ENCODE results near the gene C1orf198.
"Not testable (repeated sequence)": the region's sequence is repeated elsewhere in the genome, so short reads cannot be mapped to it uniquely, and the experiment has no call there.

The C1orf198 gene

GRCh38 chr1:230860617-230861384 lies 7.5 kb downstream of the C1orf198 start:
- no peak for DNase-seq (ENCODE audit: low read depth)

- no peak for DNase-seq (ENCODE audit: low read depth)
Measured at GRCh38 chr1:230858918-230859729, 9.2 kb downstream of the C1orf198 start.

- no peak for DNase-seq (ENCODE audit: low read depth)
Measured at GRCh38 chr1:230858236-230858820, 10.0 kb downstream of the C1orf198 start.

GRCh38 chr1:230857822-230858221 lies 10.5 kb downstream of the C1orf198 start:
- no peak for DNase-seq (ENCODE audit: low read depth)

- DNase-seq (ENCODE audit: low read depth): no peak
Measured at GRCh38 chr1:230857077-230857476, 11.2 kb downstream of the C1orf198 start.

- DNase-seq (ENCODE audit: low read depth): no peak
Measured at GRCh38 chr1:230855886-230856285, 12.4 kb downstream of the C1orf198 start.

GRCh38 chr1:230854423-230854822 lies 13.9 kb downstream of the C1orf198 start:
- no peak for DNase-seq (ENCODE audit: low read depth)

GRCh38 chr1:230853731-230854130 lies 14.6 kb downstream of the C1orf198 start:
- DNase-seq (ENCODE audit: low read depth): no peak

- no peak for DNase-seq (ENCODE audit: low read depth)
Measured at GRCh38 chr1:230852959-230853358, 15.4 kb downstream of the C1orf198 start.

GRCh38 chr1:230851291-230851691 lies 17.0 kb downstream of the C1orf198 start:
- DNase-seq (ENCODE audit: low read depth): no peak

GRCh38 chr1:230850547-230850946 lies 17.8 kb downstream of the C1orf198 start:
- no peak for DNase-seq (ENCODE audit: low read depth)

- DNase-seq (ENCODE audit: low read depth): no peak
Measured at GRCh38 chr1:230849451-230850224, 18.7 kb downstream of the C1orf198 start.

- no peak for DNase-seq (ENCODE audit: low read depth)
Measured at GRCh38 chr1:230848235-230848634, 20.1 kb downstream of the C1orf198 start.

- DNase-seq (ENCODE audit: low read depth): not testable (repeated sequence)
Measured at GRCh38 chr1:230845184-230845583, 23.1 kb downstream of the C1orf198 start.

GRCh38 chr1:230844561-230844960 lies 23.8 kb downstream of the C1orf198 start:
- DNase-seq (ENCODE audit: low read depth): no peak

GRCh38 chr1:230843503-230844309 lies 24.6 kb downstream of the C1orf198 start:
- no peak for DNase-seq (ENCODE audit: low read depth)

- DNase-seq (ENCODE audit: low read depth): no peak
Measured at GRCh38 chr1:230842801-230843200, 25.5 kb downstream of the C1orf198 start.

GRCh38 chr1:230839173-230839572 lies 29.1 kb downstream of the C1orf198 start:
- DNase-seq (ENCODE audit: low read depth): no peak

- DNase-seq (ENCODE audit: low read depth): no peak
Measured at GRCh38 chr1:230836793-230837192, 31.5 kb downstream of the C1orf198 start.

GRCh38 chr1:230836347-230836746 lies 32.0 kb downstream of the C1orf198 start:
- no peak for DNase-seq (ENCODE audit: low read depth)

GRCh38 chr1:230834292-230834691 lies 34.0 kb downstream of the C1orf198 start:
- DNase-seq (ENCODE audit: low read depth): no peak

Data from T-helper 22 cell (primary cell).